Globus pallidus (tissue), 1 donor: Measurements from ENCODE around the gene ALDH1A1.

Source experiments
- DNase-seq: peaks from one replicate; pipeline ENCODE4 v3.0.0-alpha.2; 2015; ENCODE audit warnings: low spot score

ALDH1A1 gene

DNA sequence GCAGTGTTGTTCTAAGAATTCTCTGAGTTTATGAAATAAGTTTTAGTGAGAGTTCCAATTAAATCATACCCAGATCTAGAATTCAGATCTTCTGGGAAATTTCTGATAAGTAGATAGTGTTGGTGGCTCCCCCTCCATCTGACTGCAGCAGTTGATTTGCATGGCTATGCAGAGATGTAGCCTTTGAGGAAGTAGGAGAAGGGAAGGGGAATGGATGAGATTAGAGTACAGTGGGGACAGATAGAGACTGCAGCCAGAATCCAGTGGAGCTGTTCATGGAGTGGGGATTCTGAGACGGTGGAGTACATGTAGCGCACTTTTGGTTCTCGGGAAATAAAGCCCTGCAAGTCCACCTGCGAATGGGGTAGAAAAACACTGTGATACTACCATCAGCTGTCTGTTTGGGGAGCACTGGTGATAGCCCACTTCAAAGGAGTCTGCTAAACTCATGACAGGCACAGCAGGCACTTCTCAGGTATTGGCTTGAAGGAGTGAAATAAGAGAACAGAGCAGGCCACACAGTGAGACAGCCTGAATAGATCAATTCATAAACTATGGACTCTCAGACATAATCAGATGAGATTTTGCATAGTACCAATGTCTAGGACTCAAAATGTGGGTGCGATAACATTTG, 96.8 kb downstream of the ALDH1A1 start:
- DNase-seq: no peak

GRCh38 chr9:72855321-72855720, 97.5 kb downstream of the ALDH1A1 start:
- DNase-seq: no peak
